K562 (cell line): Measurements from ENCODE around the gene PSMB8. TPM values are rescaled to one million over a fixed set of nuclear protein-coding genes. Genes with fewer than 3 reads are reported as not detected.

Source experiments
- ATAC-seq: fragments of 200-7000 bp; cut with Tn5 transposase; 3 replicates; pipeline ENCODE4 v1.9.1; 2020; ENCODE audit warnings: moderate library complexity
- BruUV-seq: library from RNA; stranded (reverse); fragments of 400-500 nt; replicated peaks from 2 replicates; lab custom pipeline; 2021; lab: Mats Ljungman, UMichigan
- CTCF ChIA-PET: fragments of 300-600 bp; formaldehyde crosslinking; extraction: SDS; loops from one replicate; lab custom pipeline; 2021; ENCODE audit warnings: low intra/inter-chr PET ratio; lab: Yijun Ruan, JAX
- POLR2A ChIA-PET: fragments of 300-600, 350-650 bp; sonication (Branson Sonifier 250); formaldehyde crosslinking; extraction: SDS; loops from one replicate; lab custom pipeline; 2021; ENCODE audit warnings: antibody characterized with exemption, inconsistent platforms; lab: Yijun Ruan, JAX
- DNase-seq, 4 experiments: peaks; one replicate each; pipeline versions ENCODE4 v3.0.0 to v3.0.0-alpha.2; 2011 to 2018; ENCODE audit warnings: low spot score in 3 of 4, mixed read lengths in 3 of 4; ENCODE audit errors: extremely low read depth in 1 of 4
- FAIRE-seq: peaks from 2 replicates; lab custom pipeline; 2011; peaks lifted over from hg19 to GRCh38; lab: Jason Lieb, UNC
- H2AFZ ChIP-seq: 2 replicates; pipeline ENCODE4 v1.6.0; 2011; ENCODE audit warnings: low read depth, low read length, control low read depth, inconsistent platforms
- H3K27ac ChIP-seq: fragments of 200-600 bp; 3 replicates; pipeline ENCODE4 v1.8.0; 2011; ENCODE audit warnings: low read depth, mild to moderate bottlenecking, control low read depth, inconsistent platforms, low read length, moderate library complexity, mixed read lengths; ENCODE audit errors: extremely low read depth
- H3K27me3 ChIP-seq, 2 experiments: fragments of 300-600 bp in 1 of 2; 2 replicates in 1 of 2; 3 replicates in 1 of 2; pipeline versions ENCODE4 v1.6.0 to v1.8.0; 2011; ENCODE audit warnings: inconsistent platforms in 2 of 2, low read length in 2 of 2, mild to moderate bottlenecking in 1 of 2, mixed read lengths in 1 of 2, moderate library complexity in 1 of 2; ENCODE audit not compliant: control insufficient read depth in 2 of 2, insufficient read depth in 2 of 2
- H3K36me3 ChIP-seq: fragments of 300-600 bp; 3 replicates; pipeline ENCODE4 v1.8.0; 2011; ENCODE audit warnings: mild to moderate bottlenecking, low read length, inconsistent platforms; ENCODE audit not compliant: control insufficient read depth, insufficient read depth
- H3K4me1 ChIP-seq, 2 experiments: fragments of 200-600 bp in 1 of 2; replicated peaks in 1 of 2; 2 replicates in 1 of 2; 3 replicates in 1 of 2; pipeline versions ENCODE4 v1.5.1 to v1.8.0; 2011; ENCODE audit warnings: inconsistent platforms in 2 of 2, low read length in 2 of 2, mild to moderate bottlenecking in 1 of 2, mixed read lengths in 1 of 2, moderate library complexity in 1 of 2; ENCODE audit not compliant: control insufficient read depth in 2 of 2, insufficient read depth in 2 of 2
- H3K4me2 ChIP-seq: 2 replicates; pipeline ENCODE4 v1.6.1; 2011; ENCODE audit warnings: low read length, control low read depth, inconsistent platforms, mixed read lengths; ENCODE audit not compliant: insufficient read depth
- H3K4me3 ChIP-seq: fragments of 200-600 bp; sonication (generic), shearing (Covaris generic); 2 replicates; pipeline ENCODE4 v1.5.1; 2016; ENCODE audit warnings: control low read depth, inconsistent platforms
- H3K79me2 ChIP-seq: fragments of 200-600 bp; 3 replicates; pipeline ENCODE4 v1.8.0; 2011; ENCODE audit warnings: low read length, inconsistent platforms; ENCODE audit not compliant: control insufficient read depth, insufficient read depth
- H3K9ac ChIP-seq, 2 experiments: 2 replicates each; pipeline versions ENCODE4 v1.6.0 to v1.6.1; 2011; ENCODE audit warnings: low read depth in 2 of 2, low read length in 2 of 2, control low read depth in 1 of 2, inconsistent platforms in 1 of 2, mild to moderate bottlenecking in 1 of 2, mixed read lengths in 1 of 2; ENCODE audit not compliant: insufficient read depth in 1 of 2
- H3K9me1 ChIP-seq: one replicate; pipeline ENCODE4 v1.6.0; 2011; ENCODE audit warnings: inconsistent platforms, mild to moderate bottlenecking, low read length, moderate library complexity; ENCODE audit not compliant: control insufficient read depth, insufficient read depth
- H3K9me3 ChIP-seq: replicated peaks from 2 replicates; pipeline ENCODE4 v1.5.1; 2011; ENCODE audit warnings: low read depth, low read length, inconsistent platforms; ENCODE audit not compliant: control insufficient read depth, insufficient read depth
- H4K20me1 ChIP-seq: replicated peaks from 2 replicates; pipeline ENCODE4 v1.6.1; 2011; ENCODE audit warnings: low read length, inconsistent platforms, mixed read lengths; ENCODE audit not compliant: control insufficient read depth, insufficient read depth
- SPI1 ChIP-seq: IDR thresholded peaks from 2 replicates; pipeline ENCODE4 v1.6.1; 2011; ENCODE audit warnings: low read depth, low read length, control low read depth, borderline replicate concordance
- ZNF77 ChIP-seq: fragments of 250-450 bp; sonication (Bioruptor Pico); IDR thresholded peaks from 2 replicates; pipeline ENCODE4 v1.5.0; 2020
- WGBS: fragments of 100-300 bp; shearing (Covaris generic); methylation state at CpG from one replicate; pipeline ENCODE4 v1.1.6; 2016; ENCODE audit warnings: low coverage, mixed read lengths; ENCODE audit not compliant: insufficient coverage; ENCODE audit errors: missing lambda C conversion rate; 5-methylcytosine and 5-hydroxymethylcytosine counted together
- in situ Hi-C: fragments of 300-500 bp; cut with MboI; formaldehyde crosslinking; loops from 4 replicates; pipeline ENCODE4 v1.15.0; 2018; ENCODE audit warnings: inconsistent platforms, mixed read lengths
- intact Hi-C: fragments of 100-400 bp; cut with micrococcal nuclease; formaldehyde crosslinking; loops from 2 replicates; pipeline ENCODE4 v1.14.2; 2022
- polyA plus RNA-seq, 8 experiments: library from polyadenylated mRNA; depleted of rRNA in 4 of 8; stranded (reverse) in 5 of 8; unstranded in 3 of 8; fragments of >200 nt; fragmentation: Nextera tagmentation in 2 of 8; fragmentation: Illumina TruSeq in 1 of 8; extraction: Ambion mirVana in 2 of 8; extraction: Trizol in 1 of 8; gene quantifications; 2 replicates each; pipeline versions ENCODE4 v1.2.1 to v1.2.3, GENCODE V29; 2011 to 2014; ENCODE audit warnings: inconsistent platforms in 1 of 8, missing spikeins in 1 of 8
- total RNA-seq, 7 experiments: library from RNA; depleted of rRNA in 6 of 7; stranded (reverse); fragments of >200 nt in 6 of 7; fragmentation: Illumina TruSeq in 2 of 7; extraction: Trizol in 2 of 7; gene quantifications; 2 replicates each; pipeline versions ENCODE4 v1.2.1 to v1.2.3, GENCODE V29; 2011 to 2021; ENCODE audit warnings: low replicate concordance in 1 of 7
- TF ChIP-seq, protein P1 (sequence below): sonication (generic); formaldehyde crosslinking; IDR thresholded peaks from 2 replicates; pipeline ENCODE4 v1.8.1; 2023; ENCODE audit warnings: mild to moderate bottlenecking, missing genetic modification reagents

PSMB8 gene
- total and polyA plus RNA-seq, 9 of the 15 experiments (the other 6 are each of a cell fraction or from before 2014, with no cell fraction given) = 0.71 to 4.0 (median 2.4) TPM

DNA sequence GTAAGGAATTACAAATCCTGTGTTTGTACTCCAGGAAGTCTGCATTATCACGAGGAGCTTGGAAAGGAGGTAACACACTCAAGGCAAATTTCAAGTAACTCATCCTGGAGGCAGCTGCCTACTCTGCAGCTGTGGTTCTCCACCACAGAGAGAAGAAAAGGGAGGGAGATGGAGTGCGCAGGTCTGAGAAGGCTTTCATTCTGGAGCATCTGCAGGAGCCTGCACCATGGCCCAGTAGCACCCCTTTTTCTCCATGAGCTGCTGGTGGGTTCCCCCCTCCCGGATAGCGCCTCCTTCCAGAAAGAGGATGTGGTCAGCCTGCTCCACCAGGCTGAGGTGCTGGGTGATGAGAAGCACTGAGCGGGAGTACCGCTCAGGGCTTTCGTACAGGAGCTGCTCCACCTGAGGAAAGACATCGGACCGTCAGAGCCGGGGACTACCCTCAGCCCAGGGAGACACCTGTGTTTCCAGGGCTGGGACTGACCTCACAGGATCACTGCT lies 1.6 kb upstream of the PSMB8 start:
- CTCF ChIA-PET = no interaction called here
- ATAC-seq (no peak), DNase-seq (no peak), FAIRE-seq (no peak)
- no peak overlapping the region for H2AFZ ChIP-seq
- peaks cover 0 to 16% of the 10 kb centered on the region in 2 experiments; a peak in 3 of 5 replicates for H3K4me1 ChIP-seq
- H3K9ac ChIP-seq = no peak overlapping the region
- H3K27me3 ChIP-seq = peaks cover 9 to 41% of the 10 kb centered on the region in 2 experiments; a peak in 4 of 5 replicates
- POLR2A ChIA-PET = interaction anchor here (0.6 to 2.9 kb wide), 7 partner anchors 8 to 1131 kb away, joined by 3 to 13 read pairs (median 3); partner anchors contain the start of genes BRD2, PSMB9 and TAP1
- no peak overlapping the region for H3K4me3 ChIP-seq
- WGBS = 11% methylated on average over 10 of the region's 10 CpGs
- no peaks in the 10 kb centered on the region for H3K9me3 ChIP-seq
- in situ Hi-C loops (no loop called here), intact Hi-C loops (no loop called here)
- no TSS peak for BruUV-seq
- no peak overlapping the region for H3K4me2 ChIP-seq
- H4K20me1 ChIP-seq = no peaks in the 10 kb centered on the region; the same call in 1 of the 2 replicates
- no peaks in the 10 kb centered on the region for H3K9me1 ChIP-seq
- no peaks in the 10 kb centered on the region for H3K36me3 ChIP-seq
- H3K27ac ChIP-seq = no peak overlapping the region
- H3K79me2 ChIP-seq = no peaks in the 10 kb centered on the region
- TF ChIP-seq, protein P1, sequence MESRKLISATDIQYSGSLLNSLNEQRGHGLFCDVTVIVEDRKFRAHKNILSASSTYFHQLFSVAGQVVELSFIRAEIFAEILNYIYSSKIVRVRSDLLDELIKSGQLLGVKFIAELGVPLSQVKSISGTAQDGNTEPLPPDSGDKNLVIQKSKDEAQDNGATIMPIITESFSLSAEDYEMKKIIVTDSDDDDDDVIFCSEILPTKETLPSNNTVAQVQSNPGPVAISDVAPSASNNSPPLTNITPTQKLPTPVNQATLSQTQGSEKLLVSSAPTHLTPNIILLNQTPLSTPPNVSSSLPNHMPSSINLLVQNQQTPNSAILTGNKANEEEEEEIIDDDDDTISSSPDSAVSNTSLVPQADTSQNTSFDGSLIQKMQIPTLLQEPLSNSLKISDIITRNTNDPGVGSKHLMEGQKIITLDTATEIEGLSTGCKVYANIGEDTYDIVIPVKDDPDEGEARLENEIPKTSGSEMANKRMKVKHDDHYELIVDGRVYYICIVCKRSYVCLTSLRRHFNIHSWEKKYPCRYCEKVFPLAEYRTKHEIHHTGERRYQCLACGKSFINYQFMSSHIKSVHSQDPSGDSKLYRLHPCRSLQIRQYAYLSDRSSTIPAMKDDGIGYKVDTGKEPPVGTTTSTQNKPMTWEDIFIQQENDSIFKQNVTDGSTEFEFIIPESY (CRISPR knock-in tag) = peak; percentile 57; the same call in 1 of the 2 replicates
- TF ChIP-seq ZNF77 (CRISPR knock-in tag) (no peak), SPI1 (peak; percentile 47; the same call in 1 of the 2 replicates)
- TF ChIP-seq, all 486 proteins: peak for 2
